Right atrium auricular region (tissue), 2 donors: ENCODE results near the gene KIAA1217. TPM values are rescaled to one million over a fixed set of nuclear protein-coding genes. Genes with fewer than 3 reads are reported as not detected.

ENCODE experiments used
- DNase-seq: peaks from one replicate; pipeline ENCODE4 v3.0.0-alpha.2; 2019; ENCODE audit warnings: low spot score
- H3K27ac ChIP-seq, 2 donors: fragments of 200-600 bp; sonication (generic); 1 replicate in 1 of 2; 2 replicates in 1 of 2; pipeline ENCODE4 v1.5.1; 2016 to 2019
- H3K27me3 ChIP-seq, 2 donors: fragments of 200-600 bp; sonication (generic); one replicate each; pipeline versions ENCODE4 v1.5.1 to v1.6.0; 2017 to 2019
- H3K36me3 ChIP-seq: fragments of 200-600 bp; sonication (generic); one replicate; pipeline ENCODE4 v1.5.1; 2016
- H3K4me1 ChIP-seq, 2 donors: fragments of 200-600 bp; sonication (generic); one replicate each; pipeline versions ENCODE4 v1.5.1 to v1.6.0; 2017 to 2019
- H3K4me3 ChIP-seq, 2 donors: fragments of 200-600 bp; sonication (generic); 1 replicate in 1 of 2; 2 replicates in 1 of 2; pipeline ENCODE4 v1.5.1; 2017 to 2019; ENCODE audit warnings: mild to moderate bottlenecking in 1 of 2, moderate library complexity in 1 of 2
- H3K9me3 ChIP-seq, 2 donors: fragments of 200-600 bp; sonication (generic); one replicate each; pipeline ENCODE4 v1.5.1; 2019
- total RNA-seq, 2 donors: library from RNA; depleted of rRNA; stranded (reverse); fragments of >200 nt; gene quantifications; one replicate each; pipeline ENCODE4 v1.1.0, GENCODE V29; 2016
- TF ChIP-seq, protein P1 (sequence below), 2 donors: fragments of 200-600 bp; sonication (generic); IDR thresholded peaks; one replicate each; pipeline ENCODE4 v1.5.1; 2019; ENCODE audit warnings: antibody characterized with exemption in 2 of 2

KIAA1217 gene
- total RNA-seq, 2 donors from 2014 or later = 24.0 to 33.3 TPM

DNA sequence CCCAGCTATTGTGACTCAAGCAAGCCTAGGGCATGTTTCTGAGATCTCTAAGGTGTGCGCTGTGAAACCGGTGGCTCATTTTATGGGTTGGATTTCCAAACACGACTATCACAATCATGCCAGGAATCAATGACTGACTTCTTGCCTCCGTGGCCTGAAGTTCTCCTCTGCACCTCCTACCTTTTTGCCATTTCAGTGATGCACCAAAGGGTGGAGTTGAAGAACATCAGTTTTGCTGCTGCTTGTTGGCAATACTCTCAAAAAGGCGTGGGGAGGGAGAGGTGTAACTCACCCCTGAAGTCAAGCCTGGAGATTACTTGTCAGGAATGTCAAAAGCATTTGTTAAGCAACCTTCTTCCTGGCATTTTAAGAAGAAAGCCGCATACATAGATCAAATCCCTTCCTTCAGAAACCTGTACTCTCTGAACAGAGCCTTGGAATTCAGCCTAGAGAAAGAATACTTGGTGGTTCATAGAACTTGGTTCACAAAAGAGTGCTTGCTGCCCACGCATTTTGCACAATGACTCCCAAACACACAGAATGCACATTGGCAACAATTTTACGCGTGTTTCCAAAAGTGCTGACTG, 41.0 kb downstream of the KIAA1217 start:
- Histone ChIP-seq H3K27ac (no peak overlapping the region), H3K4me1 (peaks cover 0 to 29% of the 10 kb centered on the region in 2 donors)

DNA sequence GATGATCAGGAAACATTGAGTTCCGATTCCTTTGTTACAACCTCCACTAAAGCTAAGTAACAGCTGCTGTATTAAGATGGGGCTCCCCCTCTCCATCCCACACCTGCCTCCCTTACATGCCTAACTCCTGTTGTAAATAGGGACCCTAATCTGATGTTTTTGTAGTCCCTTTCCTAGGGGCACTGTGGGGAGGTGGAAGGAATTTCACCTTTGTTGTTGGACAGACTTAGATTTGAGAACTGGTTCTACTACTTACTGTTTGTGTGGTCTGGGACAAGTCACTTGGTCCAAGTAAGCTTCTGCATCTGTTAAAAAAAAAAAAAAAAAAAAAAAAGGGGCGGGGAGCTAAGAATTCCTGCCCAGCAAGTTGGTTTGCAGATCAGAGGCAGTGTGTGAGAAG, 42.6 kb downstream of the KIAA1217 start:
- Histone ChIP-seq H3K4me3 (no peak overlapping the region), H3K36me3 (no peaks in the 10 kb centered on the region), H3K27ac (no peak overlapping the region), H3K9me3 (no peaks in the 10 kb centered on the region), H3K4me1 (peaks cover 0 to 45% of the 10 kb centered on the region in 2 donors), H3K27me3 (no peaks in the 10 kb centered on the region)
- no peak for DNase-seq
- TF ChIP-seq, protein P1, sequence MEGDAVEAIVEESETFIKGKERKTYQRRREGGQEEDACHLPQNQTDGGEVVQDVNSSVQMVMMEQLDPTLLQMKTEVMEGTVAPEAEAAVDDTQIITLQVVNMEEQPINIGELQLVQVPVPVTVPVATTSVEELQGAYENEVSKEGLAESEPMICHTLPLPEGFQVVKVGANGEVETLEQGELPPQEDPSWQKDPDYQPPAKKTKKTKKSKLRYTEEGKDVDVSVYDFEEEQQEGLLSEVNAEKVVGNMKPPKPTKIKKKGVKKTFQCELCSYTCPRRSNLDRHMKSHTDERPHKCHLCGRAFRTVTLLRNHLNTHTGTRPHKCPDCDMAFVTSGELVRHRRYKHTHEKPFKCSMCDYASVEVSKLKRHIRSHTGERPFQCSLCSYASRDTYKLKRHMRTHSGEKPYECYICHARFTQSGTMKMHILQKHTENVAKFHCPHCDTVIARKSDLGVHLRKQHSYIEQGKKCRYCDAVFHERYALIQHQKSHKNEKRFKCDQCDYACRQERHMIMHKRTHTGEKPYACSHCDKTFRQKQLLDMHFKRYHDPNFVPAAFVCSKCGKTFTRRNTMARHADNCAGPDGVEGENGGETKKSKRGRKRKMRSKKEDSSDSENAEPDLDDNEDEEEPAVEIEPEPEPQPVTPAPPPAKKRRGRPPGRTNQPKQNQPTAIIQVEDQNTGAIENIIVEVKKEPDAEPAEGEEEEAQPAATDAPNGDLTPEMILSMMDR (IDR thresholded peaks at IDR 0.05) = no peak

More for the DNA sequence above, 41.0 kb downstream of the KIAA1217 start:
- no peak overlapping the region for H3K4me3 ChIP-seq
- H3K27me3 ChIP-seq = no peaks in the 10 kb centered on the region
- no peak for DNase-seq
- TF ChIP-seq, protein P1 (IDR thresholded peaks at IDR 0.05) = no peak
- no peaks in the 10 kb centered on the region for H3K36me3 ChIP-seq
- no peaks in the 10 kb centered on the region for H3K9me3 ChIP-seq

DNA sequence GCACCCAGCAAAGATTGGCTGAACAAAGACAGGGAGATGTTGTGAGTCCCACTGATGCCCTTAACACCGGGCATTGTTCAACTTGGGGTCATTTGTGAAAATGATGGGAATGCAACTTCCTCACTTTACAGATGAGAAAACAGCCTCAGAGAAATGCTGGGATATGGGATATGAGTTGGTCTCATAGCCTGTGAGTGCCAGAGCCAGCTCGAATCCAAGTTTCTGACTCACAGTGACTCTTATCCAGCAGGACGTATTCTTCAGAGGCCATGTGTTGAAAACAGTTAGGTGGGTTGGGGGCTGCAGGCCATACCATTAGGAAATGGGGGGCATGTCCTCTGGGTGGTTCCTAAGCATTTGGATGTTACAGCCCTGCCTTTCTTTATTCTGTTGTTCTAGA, 45.2 kb downstream of the KIAA1217 start:
- H3K36me3 ChIP-seq = no peaks in the 10 kb centered on the region
- H3K9me3 ChIP-seq = no peaks in the 10 kb centered on the region
- TF ChIP-seq, protein P1 (IDR thresholded peaks at IDR 0.05) = no peak
- no peaks in the 10 kb centered on the region for H3K27me3 ChIP-seq
- H3K4me3 ChIP-seq = no peak overlapping the region
- peak overlapping the region in 1 of 2 donors; percentile 81 for H3K27ac ChIP-seq
- DNase-seq = no peak
- H3K4me1 ChIP-seq = peaks cover 0 to 61% of the 10 kb centered on the region in 2 donors

DNA sequence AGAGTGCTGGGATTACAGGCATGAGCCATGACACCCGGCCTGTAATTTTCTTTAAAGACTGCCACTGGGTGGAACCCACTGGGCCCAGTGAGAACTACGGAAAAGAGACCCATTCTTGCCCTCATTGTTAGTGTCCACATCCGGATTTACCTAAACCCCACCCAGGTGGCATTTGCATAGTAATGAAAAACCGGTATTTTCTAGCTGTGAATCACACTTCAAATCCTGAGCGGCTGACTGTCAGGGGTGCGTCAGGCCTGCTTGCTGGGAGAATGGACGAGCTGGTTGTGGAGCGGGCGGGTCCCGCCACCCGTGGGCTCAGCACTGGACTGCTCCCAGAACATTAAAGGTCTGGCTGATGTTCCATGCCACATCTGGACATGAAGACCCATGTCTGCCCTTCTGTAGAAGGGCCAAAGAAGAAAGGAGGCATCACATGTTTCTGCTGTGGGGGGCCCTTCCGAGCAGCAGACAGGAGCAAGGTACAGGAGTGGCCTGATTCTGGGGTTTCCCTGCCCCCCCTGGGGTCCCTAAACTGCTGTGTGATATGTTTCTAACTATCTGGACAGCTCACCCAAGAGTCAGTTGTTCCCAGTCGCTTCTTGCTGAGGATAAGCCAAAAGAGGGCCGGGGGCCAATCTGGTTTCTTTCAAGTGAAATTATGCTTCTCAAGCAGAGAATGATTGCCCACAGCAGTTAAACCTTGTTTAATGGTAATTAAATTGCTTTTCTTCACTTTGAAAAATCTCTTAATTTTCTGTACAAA, 46.4 kb downstream of the KIAA1217 start:
- DNase-seq = no peak
- Histone ChIP-seq H3K27ac (peak overlapping the region; percentile 69 to 81), H3K4me1 (peaks cover 0 to 59% of the 10 kb centered on the region in 2 donors), H3K4me3 (no peak overlapping the region), H3K36me3 (no peaks in the 10 kb centered on the region), H3K9me3 (no peaks in the 10 kb centered on the region), H3K27me3 (no peaks in the 10 kb centered on the region)
- TF ChIP-seq, protein P1 (IDR thresholded peaks at IDR 0.05) = no peak

DNA sequence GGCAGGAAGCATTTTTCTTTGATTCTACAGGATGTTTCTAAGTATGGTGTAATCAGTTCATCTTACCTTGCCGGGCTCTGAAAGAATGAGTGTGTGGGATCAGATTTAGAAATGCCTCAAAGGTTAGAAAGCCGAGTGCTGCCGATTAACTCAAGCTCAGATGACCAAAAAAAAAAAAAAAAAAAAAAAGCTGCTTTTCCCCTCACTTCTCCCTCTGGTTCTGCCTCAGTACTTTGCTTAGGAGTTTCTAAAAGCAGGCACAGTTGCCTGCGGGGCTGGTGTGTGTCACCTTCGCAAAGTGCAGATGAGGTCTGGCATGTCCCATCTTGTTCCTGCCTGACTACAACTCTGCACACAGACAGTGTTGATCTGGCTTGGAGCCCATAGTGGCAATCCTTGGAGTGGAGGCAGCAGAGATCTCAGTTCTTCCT, 47.0 kb downstream of the KIAA1217 start:
- DNase-seq = no peak
- no peaks in the 10 kb centered on the region for H3K36me3 ChIP-seq
- H3K27ac ChIP-seq = peak overlapping the region; percentile 69 to 81
- no peaks in the 10 kb centered on the region for H3K9me3 ChIP-seq
- H3K4me1 ChIP-seq = peaks cover 0 to 56% of the 10 kb centered on the region in 2 donors
- H3K4me3 ChIP-seq = no peak overlapping the region
- H3K27me3 ChIP-seq = no peaks in the 10 kb centered on the region
- TF ChIP-seq, protein P1 (IDR thresholded peaks at IDR 0.05) = no peak
